NCI-H345 (cell line): ENCODE measurements around the gene TMEM182.

Experiments
- DNase-seq: peaks from one replicate; lab custom pipeline; 2025; lab: John Stamatoyannopoulos, UW

The TMEM182 gene

DNA sequence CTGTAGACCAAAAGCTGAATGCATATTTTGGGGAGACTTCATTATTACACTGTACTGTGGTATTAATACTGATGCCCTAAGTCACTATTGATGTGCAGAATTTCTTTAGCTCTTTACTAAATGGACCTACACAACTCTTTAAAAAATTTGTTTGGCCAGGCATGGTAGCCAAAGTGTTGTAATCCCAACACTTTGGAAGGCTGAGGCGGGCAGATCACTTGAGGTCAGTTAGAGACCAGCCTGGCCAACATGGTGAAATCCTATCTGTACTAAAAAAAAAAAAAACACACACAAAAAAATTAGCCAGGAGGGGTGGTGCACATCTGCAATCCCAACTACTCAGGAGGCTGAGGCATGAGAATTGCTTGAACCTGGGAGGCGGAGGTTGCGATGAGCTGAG is 6.4 kb downstream of the TMEM182 start:
- no peak for DNase-seq

DNA sequence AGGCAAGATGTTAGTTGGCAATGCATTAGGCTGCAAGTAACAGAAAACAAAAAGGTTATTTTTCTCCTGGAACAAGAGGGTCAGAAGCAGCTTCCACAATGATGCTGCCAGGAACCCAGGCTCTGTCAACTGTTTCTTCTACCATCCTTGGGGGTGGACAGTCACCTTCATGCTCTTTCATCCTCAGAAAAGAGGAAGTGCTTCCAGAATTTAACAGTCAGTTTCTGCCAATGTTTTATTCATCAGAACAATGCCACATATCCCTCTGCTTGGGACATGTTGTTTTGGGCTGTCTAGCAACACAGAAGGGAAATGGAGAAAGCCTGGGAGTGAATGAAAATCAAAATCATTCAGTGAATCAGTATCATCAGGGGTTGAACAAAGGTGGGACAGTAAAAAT is 7.1 kb downstream of the TMEM182 start:
- no peak for DNase-seq

- no peak for DNase-seq
These were observed 8.7 kb downstream of the TMEM182 start for GRCh38 chr2:102770506-102770905.

GRCh38 chr2:102771114-102771513 is 9.3 kb downstream of the TMEM182 start:
- DNase-seq = no peak

DNA sequence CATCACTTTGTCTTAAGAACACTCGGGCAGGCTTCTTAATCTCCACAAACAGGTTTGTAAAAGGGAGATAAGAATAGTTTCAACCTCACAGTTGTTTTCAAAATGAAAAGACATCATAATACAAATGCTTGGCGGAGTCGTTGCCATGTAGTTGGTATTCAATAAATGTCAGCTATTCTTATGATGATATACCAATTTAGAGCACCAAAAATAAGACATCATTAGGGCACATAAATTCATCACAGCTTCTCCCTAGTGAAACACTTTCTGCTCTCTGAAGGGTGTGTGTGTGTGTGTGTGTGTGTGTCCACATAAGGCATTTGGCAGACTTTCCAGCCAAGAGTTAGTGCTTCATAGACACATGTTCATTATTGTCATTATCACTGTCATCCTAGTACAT is 10.8 kb downstream of the TMEM182 start:
- no peak for DNase-seq

- no peak for DNase-seq
These were observed 11.4 kb downstream of the TMEM182 start for GRCh38 chr2:102773149-102773705.

GRCh38 chr2:102778260-102778659 is 16.4 kb downstream of the TMEM182 start:
- no peak for DNase-seq

DNA sequence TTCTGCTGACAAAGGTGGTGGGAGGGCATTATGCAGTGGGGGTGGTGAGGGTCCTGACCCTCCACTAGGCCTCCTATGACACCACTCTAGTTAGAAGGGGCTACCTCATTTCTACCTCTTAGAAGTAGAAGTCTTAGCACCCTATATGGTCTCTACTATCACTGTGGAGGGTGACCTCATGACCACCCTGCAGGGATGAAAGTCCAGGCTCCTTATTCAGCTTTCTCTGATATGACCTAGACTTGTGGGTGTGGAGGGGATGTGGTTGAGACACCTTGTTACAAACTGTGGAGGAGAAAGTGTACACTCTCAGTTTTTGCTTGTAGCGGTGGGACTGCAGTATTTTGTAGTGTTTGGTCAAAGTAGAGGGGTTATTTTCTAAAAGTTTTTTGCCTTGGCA is 18.6 kb downstream of the TMEM182 start:
- no peak for DNase-seq

DNA sequence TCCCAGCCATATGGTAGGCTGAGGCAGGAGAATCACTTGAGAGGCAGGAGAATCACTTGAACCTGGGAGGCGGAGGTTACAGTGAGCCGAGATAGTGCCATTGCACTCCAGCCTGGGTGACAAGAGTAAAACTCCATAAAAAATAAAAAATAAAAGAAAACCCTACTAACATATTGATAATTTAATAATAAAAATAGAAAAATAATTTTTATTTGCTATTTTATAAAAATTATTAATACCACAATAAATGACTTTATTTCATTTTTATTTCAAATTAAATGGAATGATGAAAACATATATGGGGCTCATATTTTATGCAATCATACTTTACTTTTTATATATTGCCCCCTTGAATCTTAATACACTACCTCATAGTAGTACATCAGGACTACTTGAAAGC is 20.4 kb downstream of the TMEM182 start:
- no peak for DNase-seq

- DNase-seq = no peak
These were observed 21.1 kb downstream of the TMEM182 start for GRCh38 chr2:102782933-102783332.

GRCh38 chr2:102783506-102784183 is 21.8 kb downstream of the TMEM182 start:
- DNase-seq = no peak

DNA sequence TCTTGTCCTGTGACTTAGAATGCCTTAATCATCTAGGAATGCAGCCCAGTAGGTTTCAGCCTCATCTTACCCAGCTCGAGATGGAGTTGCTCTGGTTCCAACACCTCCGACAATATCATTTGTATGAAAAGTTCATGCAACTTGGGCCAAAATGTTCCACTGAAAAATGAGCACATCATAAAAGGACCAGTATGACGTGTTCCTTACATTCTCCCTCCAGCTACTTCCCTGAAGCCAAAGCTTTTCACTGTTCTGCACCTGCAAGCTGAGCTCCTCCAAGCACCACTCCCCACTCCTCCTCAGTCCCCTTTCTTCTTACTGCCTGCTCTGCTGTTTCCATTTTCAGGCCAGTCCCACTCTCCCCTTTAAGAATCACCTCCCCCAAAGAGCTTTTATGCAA is 23.1 kb downstream of the TMEM182 start:
- no peak for DNase-seq

GRCh38 chr2:102788216-102788884 is 26.5 kb downstream of the TMEM182 start:
- DNase-seq = no peak

- no peak for DNase-seq
These were observed 27.0 kb downstream of the TMEM182 start for GRCh38 chr2:102788885-102789260.

GRCh38 chr2:102789349-102790090 is 27.7 kb downstream of the TMEM182 start:
- no peak for DNase-seq

DNA sequence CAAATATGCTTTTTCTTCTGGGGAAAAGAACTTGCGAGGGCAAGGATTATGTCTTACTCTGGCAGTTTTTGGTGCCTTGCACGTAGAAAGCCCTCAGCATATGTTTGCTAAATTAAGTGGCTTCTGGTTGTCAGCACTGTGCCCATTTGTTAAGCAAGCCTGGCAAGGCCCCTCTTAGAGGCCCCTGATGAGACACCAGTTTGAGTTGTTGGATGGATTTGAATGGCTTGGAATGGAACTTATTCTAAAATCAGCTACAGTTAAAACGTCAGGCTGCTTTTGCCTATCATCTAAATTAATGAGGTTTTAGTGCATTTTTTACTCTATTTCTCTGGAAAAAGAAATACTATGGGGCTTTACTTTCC is 28.2 kb downstream of the TMEM182 start:
- DNase-seq = no peak

- DNase-seq = no peak
These were observed 30.9 kb downstream of the TMEM182 start for GRCh38 chr2:102792568-102793208.

DNA sequence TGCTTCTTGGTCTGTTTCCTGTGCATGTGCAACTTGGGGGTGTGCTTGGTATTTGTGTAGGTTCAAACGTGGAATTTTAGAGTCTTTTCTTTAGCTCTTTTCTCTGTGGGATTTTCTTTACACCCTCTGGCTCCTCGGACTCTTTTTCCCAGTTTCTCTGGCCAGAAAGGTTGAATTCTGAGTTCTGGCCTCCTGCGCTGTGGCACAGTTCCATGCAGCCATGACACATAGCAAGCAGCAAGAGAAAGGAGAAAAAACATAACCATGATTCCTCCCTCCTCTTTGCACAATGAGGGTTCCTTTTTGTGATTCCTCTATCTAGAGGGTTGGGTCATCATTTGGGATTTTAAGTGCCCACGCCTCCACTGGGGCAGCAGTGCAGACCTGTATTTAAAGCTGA is 33.8 kb downstream of the TMEM182 start:
- DNase-seq = no peak

DNA sequence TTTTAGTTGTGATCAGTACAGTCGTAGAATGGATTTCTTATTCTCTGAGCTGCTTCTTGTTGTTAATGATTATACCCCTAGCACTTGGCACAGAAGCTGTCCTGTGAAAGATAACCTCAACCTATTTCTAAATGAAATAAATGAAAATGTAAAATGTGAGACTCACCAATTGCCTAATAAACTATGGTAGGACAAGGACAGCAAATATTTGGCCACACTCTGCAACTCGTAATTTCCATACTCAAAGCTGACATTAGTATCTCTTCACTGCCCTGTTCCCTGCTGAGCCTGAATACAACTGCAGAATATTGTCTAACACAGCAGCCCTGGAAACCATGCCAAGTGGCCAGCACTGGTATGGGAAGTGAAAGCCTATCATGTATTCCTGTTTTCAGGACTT is 34.5 kb downstream of the TMEM182 start:
- DNase-seq = peak; percentile 19

DNA sequence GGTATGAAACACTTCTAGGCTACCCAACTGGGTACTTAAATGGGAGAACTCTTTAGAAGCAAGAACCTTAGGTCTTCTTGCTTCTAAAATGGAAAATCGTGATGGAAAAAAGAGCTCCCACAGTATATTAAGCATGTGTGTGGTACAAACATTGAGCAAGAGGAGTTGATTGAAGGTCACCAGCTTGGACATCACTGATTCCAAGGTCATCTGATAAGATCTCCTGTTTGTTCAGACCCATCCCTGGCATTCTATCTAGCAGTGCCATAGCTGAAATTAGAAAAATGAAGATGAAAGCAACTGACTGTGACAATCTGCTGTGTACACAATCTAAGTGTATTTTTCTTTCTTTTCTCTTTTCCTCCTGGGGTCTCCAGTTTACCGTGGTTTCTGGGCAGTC is 35.7 kb downstream of the TMEM182 start:
- no peak for DNase-seq

GRCh38 chr2:102798181-102798580 is 36.4 kb downstream of the TMEM182 start:
- DNase-seq = no peak

DNA sequence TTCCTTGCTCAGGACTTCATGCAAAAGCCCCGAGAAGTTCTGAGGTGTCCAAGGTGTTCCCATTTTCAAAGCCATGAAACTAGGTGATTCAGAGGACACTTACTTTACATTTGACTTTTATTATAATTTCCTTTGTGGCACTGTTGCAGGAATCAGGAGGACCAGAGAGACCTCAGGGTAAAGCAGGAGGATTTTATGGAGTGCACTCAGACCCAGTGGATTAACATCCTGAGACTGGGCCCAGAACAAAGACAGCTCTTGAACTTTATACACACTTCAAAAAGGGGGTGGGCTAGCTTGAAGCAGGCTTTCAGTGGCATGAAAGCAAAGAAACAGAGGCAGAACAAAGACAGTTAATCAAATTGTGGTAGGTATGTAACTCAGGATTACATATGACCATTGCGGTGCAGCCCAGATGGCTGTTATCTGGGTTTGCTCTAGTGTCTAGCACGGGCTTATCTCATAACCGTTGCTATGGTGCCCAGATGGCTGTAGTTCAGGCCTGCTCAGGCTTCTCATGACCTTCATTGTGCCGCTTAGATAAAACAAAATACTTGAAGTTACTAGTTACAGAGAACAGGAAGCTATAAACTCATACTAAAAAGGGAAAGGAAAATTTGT is 39.4 kb downstream of the TMEM182 start:
- DNase-seq = no peak
